Putamen (tissue), 1 donor: ENCODE results near the gene FILIP1L.
A peak's percentile ranks its signal among the peaks of the same experiment; 100 is the strongest.

ENCODE experiments used
- DNase-seq: peaks from one replicate; pipeline ENCODE4 v3.0.0-alpha.2; 2016; ENCODE audit warnings: low spot score

The FILIP1L gene

DNA sequence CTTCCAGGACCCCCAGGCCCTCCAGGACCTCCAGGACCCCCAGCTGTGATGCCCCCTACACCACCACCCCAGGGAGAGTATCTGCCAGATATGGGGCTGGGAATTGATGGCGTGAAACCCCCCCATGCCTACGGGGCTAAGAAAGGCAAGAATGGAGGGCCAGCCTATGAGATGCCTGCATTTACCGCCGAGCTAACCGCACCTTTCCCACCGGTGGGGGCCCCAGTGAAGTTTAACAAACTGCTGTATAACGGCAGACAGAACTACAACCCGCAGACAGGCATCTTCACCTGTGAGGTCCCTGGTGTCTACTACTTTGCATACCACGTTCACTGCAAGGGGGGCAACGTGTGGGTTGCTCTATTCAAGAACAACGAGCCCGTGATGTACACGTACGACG is 318.7 kb downstream of the FILIP1L start:
- no peak for DNase-seq

DNA sequence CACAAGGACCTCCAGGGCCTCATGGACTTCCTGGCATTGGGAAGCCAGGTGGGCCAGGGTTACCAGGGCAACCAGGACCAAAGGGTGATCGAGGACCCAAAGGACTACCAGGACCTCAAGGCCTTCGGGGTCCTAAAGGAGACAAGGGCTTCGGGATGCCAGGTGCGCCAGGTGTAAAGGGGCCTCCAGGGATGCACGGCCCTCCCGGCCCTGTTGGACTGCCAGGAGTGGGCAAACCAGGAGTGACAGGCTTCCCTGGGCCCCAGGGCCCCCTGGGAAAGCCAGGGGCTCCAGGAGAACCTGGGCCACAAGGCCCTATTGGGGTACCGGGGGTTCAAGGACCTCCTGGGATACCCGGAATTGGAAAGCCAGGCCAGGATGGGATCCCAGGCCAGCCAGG is 319.8 kb downstream of the FILIP1L start:
- no peak for DNase-seq

- DNase-seq = peak; percentile 18
Observed at GRCh38 chr3:99789011-99789721, 325.1 kb downstream of the FILIP1L start.
